MM.1S (cell line): Measurements from ENCODE around the gene ELF3.
A peak's percentile ranks its signal among the peaks of the same experiment; 100 is the strongest.

Experiments
- DNase-seq: peaks from one replicate; pipeline ENCODE4 v3.0.0-alpha.2; 2015
- H2AFZ ChIP-seq: fragments of 300-600 bp; sonication (generic); 2 replicates; pipeline ENCODE4 v1.6.0; 2016; ENCODE audit warnings: antibody characterized with exemption, low read length
- H3F3A ChIP-seq: fragments of 300-600 bp; sonication (generic); 2 replicates; pipeline ENCODE4 v1.6.1; 2016; ENCODE audit warnings: mild to moderate bottlenecking, antibody characterized with exemption, low read length, moderate library complexity, mixed read lengths; ENCODE audit not compliant: insufficient read depth
- H3K27ac ChIP-seq: fragments of 300-600 bp; sonication (generic); 2 replicates; pipeline ENCODE4 v1.5.1; 2016; ENCODE audit warnings: mild to moderate bottlenecking, low read length
- H3K27me3 ChIP-seq: fragments of 300-600 bp; sonication (generic); replicated peaks from 2 replicates; pipeline ENCODE4 v1.6.0; 2016; ENCODE audit warnings: low read length; ENCODE audit not compliant: insufficient read depth
- H3K36me3 ChIP-seq: fragments of 300-600 bp; sonication (generic); replicated peaks from 2 replicates; pipeline ENCODE4 v1.6.1; 2016; ENCODE audit warnings: mild to moderate bottlenecking, low read length, mixed read lengths; ENCODE audit not compliant: insufficient read depth
- H3K4me1 ChIP-seq: fragments of 300-600 bp; sonication (generic); 2 replicates; pipeline ENCODE4 v1.6.1; 2016; ENCODE audit warnings: low read length, mixed read lengths
- H3K4me2 ChIP-seq: fragments of 300-600 bp; sonication (generic); 2 replicates; pipeline ENCODE4 v1.6.0; 2016; ENCODE audit warnings: low read depth, low read length
- H3K4me3 ChIP-seq: fragments of 300-600 bp; sonication (generic); 2 replicates; pipeline ENCODE4 v1.5.1; 2016; ENCODE audit warnings: low read length, mixed read lengths
- H3K79me2 ChIP-seq: fragments of 300-600 bp; sonication (generic); 2 replicates; pipeline ENCODE4 v1.6.1; 2016; ENCODE audit warnings: mixed run types, low read length, mixed read lengths
- H3K9ac ChIP-seq: fragments of 300-600 bp; sonication (generic); 2 replicates; pipeline ENCODE4 v1.6.1; 2016; ENCODE audit warnings: low read length, mixed read lengths
- H3K9me2 ChIP-seq: fragments of 300-600 bp; sonication (generic); replicated peaks from 2 replicates; pipeline ENCODE4 v1.6.1; 2016; ENCODE audit warnings: mild to moderate bottlenecking, low read length, mixed read lengths; ENCODE audit not compliant: insufficient read depth
- H3K9me3 ChIP-seq: fragments of 300-600 bp; sonication (generic); replicated peaks from 2 replicates; pipeline ENCODE4 v1.6.1; 2016; ENCODE audit warnings: mild to moderate bottlenecking, low read length, mixed read lengths; ENCODE audit not compliant: insufficient read depth
- H4K20me1 ChIP-seq: fragments of 300-600 bp; sonication (generic); 2 replicates; pipeline ENCODE4 v1.6.1; 2016; ENCODE audit warnings: mild to moderate bottlenecking, low read length, moderate library complexity, mixed read lengths; ENCODE audit not compliant: insufficient read depth
- EZH2 ChIP-seq: fragments of 300-600 bp; sonication (generic); optimal IDR thresholded peaks from 2 replicates; pipeline ENCODE3; 2017; ENCODE audit warnings: low read depth, mild to moderate bottlenecking, antibody characterized with exemption, low read length, mixed read lengths
- EZH2phosphoT487 ChIP-seq: fragments of 300-600 bp; sonication (generic); IDR thresholded peaks from 2 replicates; pipeline ENCODE4 v1.6.1; 2018; ENCODE audit warnings: antibody characterized with exemption, low read length
- TF ChIP-seq, protein P1 (sequence below): fragments of 300-600 bp; sonication (generic); IDR thresholded peaks from 2 replicates; pipeline ENCODE4 v1.5.1; 2016; ENCODE audit warnings: antibody characterized with exemption, low read length, mixed read lengths

The ELF3 gene

DNA sequence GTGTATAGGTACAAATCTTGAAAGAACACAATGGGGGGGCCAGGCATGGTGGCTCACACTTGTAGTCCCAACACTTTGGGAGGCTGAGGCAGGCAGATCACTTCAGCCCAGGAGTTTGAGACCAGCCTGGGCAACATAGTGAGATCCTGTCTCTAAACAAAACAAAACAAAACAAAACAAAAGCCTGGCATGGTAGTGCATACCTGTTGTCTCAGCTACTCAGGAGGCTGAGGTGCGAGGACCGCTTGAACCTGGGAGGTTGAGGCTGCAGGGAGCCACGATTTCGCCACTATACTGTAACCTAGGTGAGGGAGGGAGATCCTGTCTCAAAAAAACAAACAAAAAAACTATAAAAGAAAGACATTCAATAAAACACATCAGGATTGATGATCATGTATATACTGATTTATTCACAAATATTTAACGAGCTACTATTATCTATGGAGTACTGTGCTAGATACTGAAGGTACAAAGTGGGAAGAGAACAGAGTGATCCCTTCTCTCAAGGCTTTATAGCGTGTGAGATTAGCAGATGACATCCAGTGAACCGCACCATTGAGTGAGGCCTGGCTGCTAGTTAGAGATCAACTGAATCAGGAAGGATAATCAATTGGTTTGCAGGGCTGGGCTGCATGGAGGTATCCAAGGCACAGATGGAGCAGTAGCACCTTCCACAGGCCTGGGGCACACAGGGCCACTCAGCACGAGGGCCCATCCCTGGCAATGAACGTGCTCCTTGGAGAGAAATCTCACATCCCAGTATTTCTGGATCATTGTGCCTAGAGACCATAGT is 26.4 kb downstream of the ELF3 start:
- Histone ChIP-seq H3K9me3 (no peaks in the 10 kb centered on the region), H2AFZ (no peak overlapping the region), H3K4me3 (no peak overlapping the region), H3F3A (no peaks in the 10 kb centered on the region), H3K36me3 (no peaks in the 10 kb centered on the region), H3K4me1 (peaks cover 4% of the 10 kb centered on the region), H4K20me1 (no peaks in the 10 kb centered on the region), H3K27me3 (no peaks in the 10 kb centered on the region), H3K79me2 (no peaks in the 10 kb centered on the region), H3K9ac (no peak overlapping the region), H3K4me2 (no peak overlapping the region), H3K9me2 (no peaks in the 10 kb centered on the region), H3K27ac (no peak overlapping the region)
- DNase-seq = no peak
- TF ChIP-seq EZH2 (no peak), EZH2phosphoT487 (no peak)
- TF ChIP-seq, protein P1, sequence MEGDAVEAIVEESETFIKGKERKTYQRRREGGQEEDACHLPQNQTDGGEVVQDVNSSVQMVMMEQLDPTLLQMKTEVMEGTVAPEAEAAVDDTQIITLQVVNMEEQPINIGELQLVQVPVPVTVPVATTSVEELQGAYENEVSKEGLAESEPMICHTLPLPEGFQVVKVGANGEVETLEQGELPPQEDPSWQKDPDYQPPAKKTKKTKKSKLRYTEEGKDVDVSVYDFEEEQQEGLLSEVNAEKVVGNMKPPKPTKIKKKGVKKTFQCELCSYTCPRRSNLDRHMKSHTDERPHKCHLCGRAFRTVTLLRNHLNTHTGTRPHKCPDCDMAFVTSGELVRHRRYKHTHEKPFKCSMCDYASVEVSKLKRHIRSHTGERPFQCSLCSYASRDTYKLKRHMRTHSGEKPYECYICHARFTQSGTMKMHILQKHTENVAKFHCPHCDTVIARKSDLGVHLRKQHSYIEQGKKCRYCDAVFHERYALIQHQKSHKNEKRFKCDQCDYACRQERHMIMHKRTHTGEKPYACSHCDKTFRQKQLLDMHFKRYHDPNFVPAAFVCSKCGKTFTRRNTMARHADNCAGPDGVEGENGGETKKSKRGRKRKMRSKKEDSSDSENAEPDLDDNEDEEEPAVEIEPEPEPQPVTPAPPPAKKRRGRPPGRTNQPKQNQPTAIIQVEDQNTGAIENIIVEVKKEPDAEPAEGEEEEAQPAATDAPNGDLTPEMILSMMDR = no peak

DNA sequence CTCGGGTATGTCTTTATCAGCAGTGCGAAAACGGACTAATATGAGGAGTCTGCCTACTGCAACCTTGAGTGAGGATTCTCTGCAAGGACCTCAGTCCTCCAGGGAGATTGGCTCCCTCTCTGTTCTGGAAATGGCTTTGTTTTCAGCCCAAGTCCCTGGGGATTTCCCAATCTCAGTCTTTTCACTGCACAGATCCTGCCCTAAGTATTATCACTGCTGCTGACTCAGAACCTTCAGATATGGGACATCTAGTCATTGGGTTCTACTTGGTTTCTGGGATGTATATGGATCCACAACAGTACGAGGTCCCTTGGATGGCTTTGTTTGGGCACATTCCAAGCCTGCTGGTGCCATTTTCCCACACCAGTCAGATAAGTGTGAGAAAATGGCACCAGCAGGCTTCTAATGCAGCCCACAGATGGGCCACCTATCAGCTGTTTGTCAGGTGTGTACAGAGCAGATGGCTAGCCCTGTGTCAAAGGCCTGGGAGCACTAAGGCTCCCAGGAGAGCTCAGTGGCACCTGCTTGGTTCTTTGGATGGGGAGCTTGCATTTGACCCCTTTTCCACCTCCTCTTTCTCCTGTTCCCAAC is 27.4 kb downstream of the ELF3 start:
- Histone ChIP-seq H3F3A (no peaks in the 10 kb centered on the region), H3K36me3 (no peaks in the 10 kb centered on the region), H3K9me3 (no peaks in the 10 kb centered on the region), H3K4me1 (peaks cover 4% of the 10 kb centered on the region), H3K4me2 (no peak overlapping the region), H3K4me3 (no peak overlapping the region), H3K79me2 (no peaks in the 10 kb centered on the region), H4K20me1 (no peaks in the 10 kb centered on the region), H3K9me2 (no peaks in the 10 kb centered on the region), H3K9ac (no peak overlapping the region), H2AFZ (no peak overlapping the region), H3K27me3 (no peaks in the 10 kb centered on the region), H3K27ac (no peak overlapping the region)
- TF ChIP-seq EZH2 (no peak), EZH2phosphoT487 (no peak)
- TF ChIP-seq, protein P1 = no peak
- DNase-seq = no peak

DNA sequence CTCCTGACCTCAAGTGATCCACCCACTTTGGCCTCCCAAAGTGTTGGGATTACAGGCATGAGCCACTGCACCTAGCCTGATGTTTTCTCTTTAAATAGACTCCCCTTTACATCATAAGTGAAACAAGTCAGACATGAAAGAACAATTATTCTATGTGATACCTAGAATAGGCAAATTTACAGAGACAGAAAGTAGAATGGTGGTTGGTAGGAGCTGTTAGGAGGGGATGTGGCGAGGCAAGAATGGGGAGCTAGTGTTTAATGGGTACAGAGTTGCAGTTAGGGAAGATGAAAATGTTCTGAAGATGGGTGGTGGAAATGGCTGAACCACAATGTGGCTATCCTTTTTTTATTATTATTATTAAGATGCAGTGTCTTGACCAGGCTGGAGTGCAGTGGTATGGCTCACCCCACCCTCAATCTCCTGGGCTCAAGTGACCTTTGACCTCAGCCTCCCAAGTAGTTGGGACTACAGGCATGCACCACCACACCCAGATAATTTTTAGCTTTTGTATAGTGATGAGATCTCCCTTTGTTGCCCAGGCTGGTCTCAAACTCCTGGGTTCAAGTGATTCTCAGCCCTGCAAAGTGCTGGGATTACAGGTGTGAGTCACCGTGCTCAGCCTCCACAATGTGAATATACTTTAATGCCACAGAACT is 28.4 kb downstream of the ELF3 start:
- Histone ChIP-seq H4K20me1 (no peaks in the 10 kb centered on the region), H3F3A (no peaks in the 10 kb centered on the region), H3K9ac (no peak overlapping the region), H3K4me1 (peaks cover 4% of the 10 kb centered on the region), H3K27ac (no peak overlapping the region), H3K4me2 (no peak overlapping the region), H3K9me3 (no peaks in the 10 kb centered on the region), H3K79me2 (no peaks in the 10 kb centered on the region), H3K4me3 (no peak overlapping the region), H3K27me3 (no peaks in the 10 kb centered on the region), H3K9me2 (no peaks in the 10 kb centered on the region), H2AFZ (no peak overlapping the region), H3K36me3 (no peaks in the 10 kb centered on the region)
- DNase-seq = peak; percentile 50
- no peak for TF ChIP-seq EZH2
- TF ChIP-seq, protein P1 = no peak
- TF ChIP-seq EZH2phosphoT487 = no peak
